Glutamatergic neuron (in vitro differentiated cells): ENCODE data around the gene STBD1. TPM values are rescaled to one million over a fixed set of nuclear protein-coding genes. Genes with fewer than 3 reads are reported as not detected.

ENCODE experiments used
- DNase-seq: peaks from one replicate; pipeline ENCODE4 v3.0.0; 2022
- H3K27ac Mint-ChIP-seq: one replicate; pipeline ENCODE4 v1.8.0; 2020; ENCODE audit warnings: mild to moderate bottlenecking, mixed read lengths, inconsistent platforms; ENCODE audit not compliant: unreplicated experiment
- H3K27me3 Mint-ChIP-seq: one replicate; pipeline ENCODE4 v1.8.0; 2020; ENCODE audit warnings: mild to moderate bottlenecking, moderate library complexity, mixed read lengths, inconsistent platforms; ENCODE audit not compliant: unreplicated experiment
- H3K36me3 Mint-ChIP-seq: one replicate; pipeline ENCODE4 v1.8.0; 2020; ENCODE audit warnings: mild to moderate bottlenecking, mixed read lengths, inconsistent platforms; ENCODE audit not compliant: unreplicated experiment
- H3K4me1 Mint-ChIP-seq: one replicate; pipeline ENCODE4 v1.8.0; 2020; ENCODE audit warnings: mild to moderate bottlenecking, low read depth, mixed read lengths, inconsistent platforms; ENCODE audit not compliant: unreplicated experiment
- H3K4me3 Mint-ChIP-seq: one replicate; pipeline ENCODE4 v1.8.0; 2020; ENCODE audit warnings: mild to moderate bottlenecking, mixed read lengths, inconsistent platforms; ENCODE audit not compliant: unreplicated experiment
- H3K9me3 Mint-ChIP-seq: one replicate; pipeline ENCODE4 v1.8.0; 2020; ENCODE audit warnings: mild to moderate bottlenecking, moderate library complexity, mixed read lengths, inconsistent platforms; ENCODE audit not compliant: unreplicated experiment
- CTCF ChIP-seq: fragments of 200-600 bp; sonication (generic); IDR thresholded peaks from one replicate; pipeline ENCODE4 v1.5.0; 2021; ENCODE audit not compliant: partially characterized antibody, unreplicated experiment
- long read RNA-seq: library from polyadenylated mRNA; unstranded; transcript quantifications from one replicate; pipeline ENCODE4 v2.0.0, GENCODE V29; 2020; ENCODE audit not compliant: unreplicated experiment
- total RNA-seq: library from RNA; stranded (reverse); fragmentation: NEBNext Ultra II Directional; extraction: Animal tissue kit (Norgen Biotek cat#: 25700); gene quantifications from one replicate; pipeline ENCODE4 v1.2.1, GENCODE V29; 2021; ENCODE audit not compliant: unreplicated experiment

STBD1 gene
- 15.9 TPM for total RNA-seq
- long read RNA-seq, transcript STBD1-201 (2 exons, 3,420 nt): major isoform, 41 of 44 reads
- long read RNA-seq, partial matches to known transcripts: 0 of 44 reads
- long read RNA-seq, other reads (novel, unspliced or antisense): 3 of 44 reads

GRCh38 chr4:76305971-76306881 is at the start of gene STBD1:
TSS of gene STBD1 (plus strand) at chr4:76306733. CDS start at chr4:76306770, 37 bp downstream.
- H3K27ac Mint-ChIP-seq: peak within 1 kb of the TSS; percentile 88
- H3K36me3 Mint-ChIP-seq: peaks cover 5% of the 10 kb centered on the region
- peaks cover 7% of the 10 kb centered on the region for H3K27me3 Mint-ChIP-seq
- peak; percentile 84 for DNase-seq
- H3K9me3 Mint-ChIP-seq: peaks cover 14% of the 10 kb centered on the region
- peaks cover 33% of the 10 kb centered on the region for H3K4me1 Mint-ChIP-seq
- TF ChIP-seq CTCF: no peak
- peak within 1 kb of the TSS; percentile 92 for H3K4me3 Mint-ChIP-seq

- Mint-ChIP-seq H3K36me3 (peaks cover 6% of the 10 kb centered on the region), H3K4me3 (no peak overlapping the region), H3K27ac (no peak overlapping the region), H3K9me3 (peaks cover 8% of the 10 kb centered on the region), H3K27me3 (peaks cover 4% of the 10 kb centered on the region), H3K4me1 (peaks cover 18% of the 10 kb centered on the region)
- DNase-seq: no peak
- no peak for TF ChIP-seq CTCF
Observed at GRCh38 chr4:76256968-76257367, 49.6 kb upstream of the STBD1 start.

DNA sequence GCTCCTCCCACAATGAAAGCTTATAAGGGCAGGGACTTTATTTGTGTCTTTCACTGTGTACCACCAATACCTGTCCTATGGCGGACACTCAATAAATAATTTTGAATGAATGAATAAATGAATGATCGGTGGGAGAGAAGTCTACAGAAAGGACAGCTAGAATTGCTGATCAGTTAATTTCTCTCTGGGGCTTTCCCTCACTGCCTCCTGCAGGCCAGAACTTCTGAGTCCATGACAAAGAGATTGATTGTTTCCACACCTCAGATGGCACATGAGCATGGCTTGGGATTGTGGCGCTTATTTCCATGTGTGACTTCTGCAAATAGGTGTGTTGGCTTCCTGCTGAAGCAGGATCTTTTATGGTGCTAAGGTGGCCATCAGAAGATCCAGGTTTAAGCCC is 48.7 kb upstream of the STBD1 start:
- H3K4me3 Mint-ChIP-seq: no peak overlapping the region
- TF ChIP-seq CTCF: no peak
- no peak overlapping the region for H3K27ac Mint-ChIP-seq
- no peaks in the 10 kb centered on the region for H3K27me3 Mint-ChIP-seq
- peaks cover under 1% of the 10 kb centered on the region for H3K9me3 Mint-ChIP-seq
- peaks cover 10% of the 10 kb centered on the region for H3K4me1 Mint-ChIP-seq
- peaks cover 6% of the 10 kb centered on the region for H3K36me3 Mint-ChIP-seq
- DNase-seq: no peak

DNA sequence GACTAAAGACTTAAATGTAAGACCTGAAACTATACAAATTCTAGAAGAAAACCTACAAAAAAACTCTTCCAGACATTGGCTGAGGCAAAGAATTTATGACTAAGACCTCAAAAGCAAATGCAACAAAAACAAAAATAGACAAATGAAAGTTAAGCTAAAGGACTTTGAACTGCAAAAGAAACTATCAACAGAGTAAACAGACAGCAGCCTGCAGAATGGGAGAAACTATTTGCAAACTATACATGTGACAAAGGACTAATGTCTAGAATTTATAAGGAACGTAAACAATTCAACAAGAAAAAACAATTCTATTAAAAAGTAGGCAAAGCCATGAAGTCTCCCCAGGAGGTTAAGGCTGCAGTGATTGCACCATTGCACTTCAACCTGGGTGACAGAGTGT is 46.0 kb upstream of the STBD1 start:
- Mint-ChIP-seq H3K27ac (no peak overlapping the region), H3K4me1 (no peaks in the 10 kb centered on the region), H3K9me3 (no peaks in the 10 kb centered on the region), H3K4me3 (no peak overlapping the region), H3K27me3 (peaks cover 1% of the 10 kb centered on the region), H3K36me3 (peaks cover 6% of the 10 kb centered on the region)
- DNase-seq: no peak
- TF ChIP-seq CTCF: no peak
